Mammary microvascular endothelial cell (primary cell): ENCODE measurements around the gene MTMR1. TPM values are rescaled to one million over a fixed set of nuclear protein-coding genes. Genes with fewer than 3 reads are reported as not detected.

Experiments
- total RNA-seq: library from RNA; depleted of rRNA; stranded (reverse); fragments of >200 nt; gene quantifications from 2 replicates; pipeline ENCODE4 v1.2.3, GENCODE V29; 2015

The MTMR1 gene
- total RNA-seq: 11.1 and 15.6 TPM in 2 replicates

DNA sequence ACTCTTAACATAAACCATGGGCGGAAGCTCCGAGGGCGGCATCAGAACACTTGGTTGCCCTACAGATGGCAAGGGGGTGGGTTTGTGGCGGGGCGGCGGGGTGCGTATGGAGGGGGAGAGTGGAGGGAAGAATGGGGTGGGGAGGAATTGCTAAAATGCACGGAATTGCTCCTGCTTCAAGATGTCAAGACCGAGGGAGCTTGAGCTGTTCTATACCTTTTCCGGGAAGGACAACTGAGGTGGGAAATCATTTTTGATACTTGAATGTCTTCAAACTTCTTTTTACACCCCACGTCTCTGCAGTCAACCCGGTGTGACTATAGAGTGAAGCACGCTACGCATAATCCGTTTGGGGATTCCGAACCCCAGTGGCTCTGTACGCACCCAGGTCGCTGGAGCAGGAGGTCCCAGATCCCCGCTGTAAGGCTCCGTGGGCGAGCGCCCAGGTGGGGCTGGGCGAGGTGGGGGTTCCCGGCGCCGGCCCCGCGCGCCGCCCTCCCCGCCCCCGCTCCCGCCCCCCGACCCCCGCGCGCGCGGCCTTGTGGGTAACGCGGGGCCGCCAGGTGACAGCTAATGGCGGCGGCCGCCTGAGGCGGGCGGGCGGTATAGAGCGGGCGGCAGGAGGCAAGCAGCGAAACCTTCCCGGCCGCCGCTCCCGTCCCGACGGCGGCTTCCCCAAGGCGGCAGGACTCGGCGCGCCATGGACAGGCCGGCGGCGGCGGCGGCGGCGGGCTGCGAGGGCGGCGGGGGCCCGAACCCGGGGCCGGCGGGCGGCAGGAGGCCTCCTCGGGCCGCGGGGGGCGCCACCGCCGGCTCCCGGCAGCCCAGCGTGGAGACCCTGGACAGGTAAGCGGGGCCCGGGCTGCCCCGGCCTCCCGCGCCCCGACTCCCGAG, at the start of gene MTMR1:
MTMR1 (plus strand) TSS at position 566 of the 894 bp plus-strand sequence; CDS start at position 701, 135 bp downstream.

Other genes starting within 250 kb of the MTMR1 start
- gene MTM1, start 124.8 kb upstream of the MTMR1 start, total RNA-seq: 7.8 and 8.4 TPM in 2 replicates
- gene CD99L2, start 205.3 kb downstream of the MTMR1 start, total RNA-seq: 32.3 and 37.5 TPM in 2 replicates